HEK293T (cell line): ENCODE data around the gene TSC1.

Experiments used
- ARNT ChIP-seq: fragments of 450-650 bp; IDR thresholded peaks from 2 replicates; pipeline ENCODE4 v1.6.1; 2017; ENCODE audit warnings: mild to moderate bottlenecking
- BHLHE40 ChIP-seq: fragments of 450-650 bp; IDR thresholded peaks from 2 replicates; pipeline ENCODE4 v1.6.1; 2016; ENCODE audit warnings: mild to moderate bottlenecking, moderate library complexity, borderline replicate concordance
- CTBP1 ChIP-seq: fragments of 450-650 bp; IDR thresholded peaks from 2 replicates; pipeline ENCODE4 v1.6.1; 2016; ENCODE audit warnings: borderline replicate concordance
- ELF4 ChIP-seq: fragments of 450-650 bp; IDR thresholded peaks from 2 replicates; pipeline ENCODE4 v1.6.1; 2017; ENCODE audit warnings: antibody characterized with exemption
- FOXA1 ChIP-seq: fragments of 450-650 bp; IDR thresholded peaks from 2 replicates; pipeline ENCODE4 v1.6.1; 2016; ENCODE audit warnings: mild to moderate bottlenecking
- FOXK2 ChIP-seq: fragments of 450-650 bp; IDR thresholded peaks from 2 replicates; pipeline ENCODE4 v1.6.1; 2016; ENCODE audit warnings: mild to moderate bottlenecking
- FOXM1 ChIP-seq: fragments of 450-650 bp; IDR thresholded peaks from 2 replicates; pipeline ENCODE4 v1.6.1; 2017; ENCODE audit warnings: mild to moderate bottlenecking, borderline replicate concordance
- LEF1 ChIP-seq: fragments of 450-650 bp; IDR thresholded peaks from 2 replicates; pipeline ENCODE4 v1.6.1; 2017; ENCODE audit warnings: mild to moderate bottlenecking, borderline replicate concordance
- NFRKB ChIP-seq: fragments of 450-650 bp; IDR thresholded peaks from 2 replicates; pipeline ENCODE4 v1.6.1; 2016; ENCODE audit warnings: mild to moderate bottlenecking, moderate library complexity
- PKNOX1 ChIP-seq: fragments of 450-650 bp; IDR thresholded peaks from 2 replicates; pipeline ENCODE4 v1.6.1; 2016
- SP1 ChIP-seq: fragments of 450-650 bp; IDR thresholded peaks from 2 replicates; pipeline ENCODE4 v1.6.1; 2017
- TARDBP ChIP-seq: fragments of 450-650 bp; IDR thresholded peaks from 2 replicates; pipeline ENCODE4 v1.6.1; 2016
- ZNF384 ChIP-seq: fragments of 450-650 bp; IDR thresholded peaks from 2 replicates; pipeline ENCODE4 v1.6.1; 2016

- TF ChIP-seq ZNF384 = no peak
- no peak for TF ChIP-seq ARNT
- TF ChIP-seq FOXK2 = no peak
- no peak for TF ChIP-seq SP1
- no peak for TF ChIP-seq FOXM1
- TF ChIP-seq NFRKB = no peak
- no peak for TF ChIP-seq BHLHE40
- no peak for TF ChIP-seq ELF4
- no peak for TF ChIP-seq FOXA1
- no peak for TF ChIP-seq LEF1
- no peak for TF ChIP-seq CTBP1
- TF ChIP-seq PKNOX1 = no peak
- no peak for TF ChIP-seq TARDBP
Measured at GRCh38 chr9:132857031-132857430, 87.4 kb downstream of the TSC1 start.
